K562 (cell line): Measurements from ENCODE around the gene PLEKHM3. TPM values are rescaled to one million over a fixed set of nuclear protein-coding genes. Genes with fewer than 3 reads are reported as not detected.

Experiments
- ATAC-seq: fragments of 200-7000 bp; cut with Tn5 transposase; 3 replicates; pipeline ENCODE4 v1.9.1; 2020; ENCODE audit warnings: moderate library complexity
- BruUV-seq: library from RNA; stranded (reverse); fragments of 400-500 nt; replicated peaks from 2 replicates; lab custom pipeline; 2021; lab: Mats Ljungman, UMichigan
- CTCF ChIA-PET: fragments of 300-600 bp; formaldehyde crosslinking; extraction: SDS; loops from one replicate; lab custom pipeline; 2021; ENCODE audit warnings: low intra/inter-chr PET ratio; lab: Yijun Ruan, JAX
- POLR2A ChIA-PET: fragments of 300-600, 350-650 bp; sonication (Branson Sonifier 250); formaldehyde crosslinking; extraction: SDS; loops from one replicate; lab custom pipeline; 2021; ENCODE audit warnings: antibody characterized with exemption, inconsistent platforms; lab: Yijun Ruan, JAX
- DNase-seq, 4 experiments: peaks; one replicate each; pipeline versions ENCODE4 v3.0.0 to v3.0.0-alpha.2; 2011 to 2018; ENCODE audit warnings: low spot score in 3 of 4, mixed read lengths in 3 of 4; ENCODE audit errors: extremely low read depth in 1 of 4
- FAIRE-seq: peaks from 2 replicates; lab custom pipeline; 2011; peaks lifted over from hg19 to GRCh38; lab: Jason Lieb, UNC
- H2AFZ ChIP-seq: 2 replicates; pipeline ENCODE4 v1.6.0; 2011; ENCODE audit warnings: low read depth, low read length, control low read depth, inconsistent platforms
- H3K27ac ChIP-seq: fragments of 200-600 bp; 3 replicates; pipeline ENCODE4 v1.8.0; 2011; ENCODE audit warnings: low read depth, mild to moderate bottlenecking, control low read depth, inconsistent platforms, low read length, moderate library complexity, mixed read lengths; ENCODE audit errors: extremely low read depth
- H3K27me3 ChIP-seq, 2 experiments: fragments of 300-600 bp in 1 of 2; 2 replicates in 1 of 2; 3 replicates in 1 of 2; pipeline versions ENCODE4 v1.6.0 to v1.8.0; 2011; ENCODE audit warnings: inconsistent platforms in 2 of 2, low read length in 2 of 2, mild to moderate bottlenecking in 1 of 2, mixed read lengths in 1 of 2, moderate library complexity in 1 of 2; ENCODE audit not compliant: control insufficient read depth in 2 of 2, insufficient read depth in 2 of 2
- H3K36me3 ChIP-seq: fragments of 300-600 bp; 3 replicates; pipeline ENCODE4 v1.8.0; 2011; ENCODE audit warnings: mild to moderate bottlenecking, low read length, inconsistent platforms; ENCODE audit not compliant: control insufficient read depth, insufficient read depth
- H3K4me1 ChIP-seq, 2 experiments: fragments of 200-600 bp in 1 of 2; replicated peaks in 1 of 2; 2 replicates in 1 of 2; 3 replicates in 1 of 2; pipeline versions ENCODE4 v1.5.1 to v1.8.0; 2011; ENCODE audit warnings: inconsistent platforms in 2 of 2, low read length in 2 of 2, mild to moderate bottlenecking in 1 of 2, mixed read lengths in 1 of 2, moderate library complexity in 1 of 2; ENCODE audit not compliant: control insufficient read depth in 2 of 2, insufficient read depth in 2 of 2
- H3K4me2 ChIP-seq: 2 replicates; pipeline ENCODE4 v1.6.1; 2011; ENCODE audit warnings: low read length, control low read depth, inconsistent platforms, mixed read lengths; ENCODE audit not compliant: insufficient read depth
- H3K4me3 ChIP-seq: fragments of 200-600 bp; sonication (generic), shearing (Covaris generic); 2 replicates; pipeline ENCODE4 v1.5.1; 2016; ENCODE audit warnings: control low read depth, inconsistent platforms
- H3K79me2 ChIP-seq: fragments of 200-600 bp; 3 replicates; pipeline ENCODE4 v1.8.0; 2011; ENCODE audit warnings: low read length, inconsistent platforms; ENCODE audit not compliant: control insufficient read depth, insufficient read depth
- H3K9ac ChIP-seq, 2 experiments: 2 replicates each; pipeline versions ENCODE4 v1.6.0 to v1.6.1; 2011; ENCODE audit warnings: low read depth in 2 of 2, low read length in 2 of 2, control low read depth in 1 of 2, inconsistent platforms in 1 of 2, mild to moderate bottlenecking in 1 of 2, mixed read lengths in 1 of 2; ENCODE audit not compliant: insufficient read depth in 1 of 2
- H3K9me1 ChIP-seq: one replicate; pipeline ENCODE4 v1.6.0; 2011; ENCODE audit warnings: inconsistent platforms, mild to moderate bottlenecking, low read length, moderate library complexity; ENCODE audit not compliant: control insufficient read depth, insufficient read depth
- H3K9me3 ChIP-seq: replicated peaks from 2 replicates; pipeline ENCODE4 v1.5.1; 2011; ENCODE audit warnings: low read depth, low read length, inconsistent platforms; ENCODE audit not compliant: control insufficient read depth, insufficient read depth
- H4K20me1 ChIP-seq: replicated peaks from 2 replicates; pipeline ENCODE4 v1.6.1; 2011; ENCODE audit warnings: low read length, inconsistent platforms, mixed read lengths; ENCODE audit not compliant: control insufficient read depth, insufficient read depth
- BRD9 ChIP-seq: fragments of 450-650 bp; IDR thresholded peaks from 2 replicates; pipeline ENCODE4 v1.6.1; 2018; ENCODE audit warnings: low read depth; ENCODE audit not compliant: partially characterized antibody
- CCNT2 ChIP-seq: IDR thresholded peaks from 2 replicates; pipeline ENCODE4 v1.6.1; 2011; ENCODE audit warnings: borderline replicate concordance, low read depth, mild to moderate bottlenecking, moderate library complexity, mixed read lengths, low read length; ENCODE audit not compliant: insufficient read length; ENCODE audit errors: extremely low read depth
- CHD1 ChIP-seq: fragments of 200-600 bp; sonication (generic); IDR thresholded peaks from one replicate; pipeline ENCODE4 v1.6.1; 2012; ENCODE audit warnings: mild to moderate bottlenecking, moderate library complexity, low read length, inconsistent platforms
- CREBBP ChIP-seq: IDR thresholded peaks from one replicate; pipeline ENCODE4 v1.6.1; 2012; ENCODE audit warnings: low read depth, mild to moderate bottlenecking, control low read depth, inconsistent platforms, low read length
- FOXK2 ChIP-seq, 2 experiments: fragments of 450-650 bp; IDR thresholded peaks in 1 of 2; conservative IDR thresholded peaks in 1 of 2; 2 replicates each; pipeline ENCODE4 v1.6.1; 2016; ENCODE audit warnings: low read depth in 2 of 2, mild to moderate bottlenecking in 1 of 2
- MECOM ChIP-seq: fragments of 250-450 bp; sonication (Bioruptor Pico); IDR thresholded peaks from 2 replicates; pipeline ENCODE4 v1.8.0; 2022; ENCODE audit warnings: inconsistent platforms
- SRSF9 ChIP-seq: fragments of 200-400 bp; formaldehyde crosslinking; IDR thresholded peaks from 2 replicates; pipeline ENCODE4 v1.6.1; 2017; ENCODE audit warnings: low read depth, low read length, borderline replicate concordance
- TCF3 ChIP-seq: sonication (generic); formaldehyde crosslinking; IDR thresholded peaks from 2 replicates; pipeline ENCODE4 v1.4.0; 2020; ENCODE audit warnings: mild to moderate bottlenecking, missing genetic modification reagents
- TGIF2 ChIP-seq: sonication (generic); formaldehyde crosslinking; IDR thresholded peaks from 2 replicates; pipeline ENCODE4 v1.8.1; 2022; ENCODE audit warnings: mild to moderate bottlenecking, missing genetic modification reagents, moderate library complexity
- ZBTB40 ChIP-seq, 2 experiments: fragments of 450-650 bp in 1 of 2; sonication (generic) in 1 of 2; formaldehyde crosslinking in 1 of 2; IDR thresholded peaks; 2 replicates each; pipeline versions ENCODE4 v1.7.1 to v1.9.0; 2016 to 2022; ENCODE audit warnings: inconsistent platforms in 1 of 2, mild to moderate bottlenecking in 1 of 2, missing genetic modification reagents in 1 of 2
- ZC3H4 ChIP-seq: sonication (generic); formaldehyde crosslinking; IDR thresholded peaks from 2 replicates; pipeline ENCODE4 v1.9.0; 2021; ENCODE audit warnings: missing genetic modification reagents, borderline replicate concordance
- ZNF764 ChIP-seq: fragments of 250-450 bp; sonication (Bioruptor Pico); IDR thresholded peaks from 2 replicates; pipeline ENCODE4 v1.4.0; 2020; ENCODE audit warnings: low read depth, mild to moderate bottlenecking, moderate library complexity
- WGBS: fragments of 100-300 bp; shearing (Covaris generic); methylation state at CpG from one replicate; pipeline ENCODE4 v1.1.6; 2016; ENCODE audit warnings: low coverage, mixed read lengths; ENCODE audit not compliant: insufficient coverage; ENCODE audit errors: missing lambda C conversion rate; 5-methylcytosine and 5-hydroxymethylcytosine counted together
- in situ Hi-C: fragments of 300-500 bp; cut with MboI; formaldehyde crosslinking; loops from 4 replicates; pipeline ENCODE4 v1.15.0; 2018; ENCODE audit warnings: inconsistent platforms, mixed read lengths
- intact Hi-C: fragments of 100-400 bp; cut with micrococcal nuclease; formaldehyde crosslinking; loops from 2 replicates; pipeline ENCODE4 v1.14.2; 2022
- polyA plus RNA-seq, 8 experiments: library from polyadenylated mRNA; depleted of rRNA in 4 of 8; stranded (reverse) in 5 of 8; unstranded in 3 of 8; fragments of >200 nt; fragmentation: Nextera tagmentation in 2 of 8; fragmentation: Illumina TruSeq in 1 of 8; extraction: Ambion mirVana in 2 of 8; extraction: Trizol in 1 of 8; gene quantifications; 2 replicates each; pipeline versions ENCODE4 v1.2.1 to v1.2.3, GENCODE V29; 2011 to 2014; ENCODE audit warnings: inconsistent platforms in 1 of 8, missing spikeins in 1 of 8
- total RNA-seq, 7 experiments: library from RNA; depleted of rRNA in 6 of 7; stranded (reverse); fragments of >200 nt in 6 of 7; fragmentation: Illumina TruSeq in 2 of 7; extraction: Trizol in 2 of 7; gene quantifications; 2 replicates each; pipeline versions ENCODE4 v1.2.1 to v1.2.3, GENCODE V29; 2011 to 2021; ENCODE audit warnings: low replicate concordance in 1 of 7

The PLEKHM3 gene
- total and polyA plus RNA-seq, 9 of the 15 experiments (the other 6 are each of a cell fraction or from before 2014, with no cell fraction given) = 0.24 to 1.6 (median 1.0) TPM

GRCh38 chr2:207988975-207989374 lies 36.4 kb downstream of the PLEKHM3 start:
- Histone ChIP-seq H3K79me2 (no peaks in the 10 kb centered on the region), H3K9me1 (no peaks in the 10 kb centered on the region), H3K4me3 (no peak overlapping the region), H3K27me3 (no peaks in the 10 kb centered on the region), H3K9me3 (no peaks in the 10 kb centered on the region), H3K4me2 (no peak overlapping the region), H3K36me3 (no peaks in the 10 kb centered on the region), H2AFZ (no peak overlapping the region), H4K20me1 (no peaks in the 10 kb centered on the region), H3K4me1 (no peaks in the 10 kb centered on the region), H3K9ac (no peak overlapping the region), H3K27ac (no peak overlapping the region)
- ChIA-PET POLR2A (interaction anchor here (1.5 kb wide), 1 partner anchor 14 kb away, joined by 4 read pairs; no protein-coding TSS in a partner anchor), CTCF (no interaction called here)
- TF ChIP-seq BRD9 (no peak), SRSF9 (no peak), ZC3H4 (CRISPR knock-in tag) (no peak), CHD1 (no peak), ZNF764 (CRISPR knock-in tag) (no peak), ZBTB40 (IDR thresholded peaks at IDR 0.05) (no peak), ZBTB40 (CRISPR knock-in tag; IDR thresholded peaks at IDR 0.05) (no peak), CCNT2 (no peak), MECOM (CRISPR knock-in tag) (no peak), TCF3 (CRISPR knock-in tag) (no peak), FOXK2 (conservative IDR thresholded peaks at IDR 0.05 in 1 of 2, IDR thresholded peaks at IDR 0.05 in 1 of 2; ENCODE audit: low read depth in 2 of 2) (no peak), TGIF2 (CRISPR knock-in tag) (no peak), CREBBP (no peak)
- no TSS peak for BruUV-seq
- ATAC-seq = no peak
- WGBS = 16% methylated on average over 3 of the region's 3 CpGs
- FAIRE-seq = no peak
- DNase-seq = no peak
- in situ Hi-C loops (no loop called here), intact Hi-C loops (no loop called here)
